ENCODE measurements around the gene SAMD4A. TPM values are rescaled to one million over a fixed set of nuclear protein-coding genes. Genes with fewer than 3 reads are reported as not detected.

SAMD4A gene
- total RNA-seq, 3 donors from 2014 or later = 28.5 to 44.6 (median 36.2) TPM

DNA sequence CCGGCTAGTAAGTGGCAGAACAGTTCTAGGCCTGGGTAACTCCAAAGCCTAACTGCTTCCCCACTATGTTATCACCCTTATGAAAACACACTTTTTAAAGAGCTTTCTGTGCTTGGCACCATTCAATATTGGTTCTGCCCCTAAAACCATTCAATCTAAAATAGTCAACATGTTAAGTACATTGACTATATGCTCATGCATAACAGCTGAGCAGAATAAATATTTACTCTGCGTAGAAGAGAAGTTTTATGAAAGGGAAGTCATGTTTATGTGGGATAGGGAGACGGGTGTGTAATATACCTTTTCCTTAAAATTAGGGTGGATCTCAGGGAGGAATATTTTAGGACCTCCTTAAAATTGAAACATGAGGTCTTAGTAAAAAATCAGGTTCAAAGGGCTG lies 80.5 kb downstream of the SAMD4A start:
- DNase-seq (ENCODE audit: low spot score in 2 of 2) = no peak
- Histone ChIP-seq H3K27me3 (no peaks in the 10 kb centered on the region), H3K4me1 (no peaks in the 10 kb centered on the region), H3K4me3 (no peak overlapping the region), H3K36me3 (no peaks in the 10 kb centered on the region), H3K27ac (no peak overlapping the region), H3K9me3 (no peaks in the 10 kb centered on the region)
- TF ChIP-seq POLR2AphosphoS5 (IDR thresholded peaks at IDR 0.05) (no peak), POLR2A (IDR thresholded peaks at IDR 0.05) (no peak), CTCF (IDR thresholded peaks at IDR 0.05) (no peak)
- intact Hi-C loops (cut with DNase I; ENCODE audit: low total_unique reads) = no loop called here

DNA sequence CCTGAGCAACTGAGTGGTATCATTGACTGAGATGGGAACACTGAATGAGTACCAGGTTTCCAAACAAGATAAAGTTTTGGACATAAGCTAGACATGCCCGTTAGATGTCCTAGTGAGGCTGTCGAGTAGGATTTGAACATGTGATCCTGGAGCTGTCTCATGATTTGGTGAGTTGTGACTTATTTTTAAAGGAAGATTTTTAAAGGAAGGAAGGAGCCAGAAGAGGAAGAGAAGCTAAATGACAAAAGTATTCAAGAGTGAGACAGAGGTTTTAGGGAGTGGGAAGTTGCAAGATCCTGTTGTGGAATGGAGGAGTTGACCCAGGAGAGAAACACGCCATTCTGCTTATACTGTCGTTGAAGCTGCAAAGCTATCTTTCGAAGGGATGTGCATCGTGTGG lies 82.1 kb downstream of the SAMD4A start:
- Histone ChIP-seq H3K27ac (peak overlapping the region in 1 of 2 donors; percentile 25), H3K9me3 (no peaks in the 10 kb centered on the region), H3K4me1 (peaks cover 0 to 7% of the 10 kb centered on the region in 2 donors)

DNA sequence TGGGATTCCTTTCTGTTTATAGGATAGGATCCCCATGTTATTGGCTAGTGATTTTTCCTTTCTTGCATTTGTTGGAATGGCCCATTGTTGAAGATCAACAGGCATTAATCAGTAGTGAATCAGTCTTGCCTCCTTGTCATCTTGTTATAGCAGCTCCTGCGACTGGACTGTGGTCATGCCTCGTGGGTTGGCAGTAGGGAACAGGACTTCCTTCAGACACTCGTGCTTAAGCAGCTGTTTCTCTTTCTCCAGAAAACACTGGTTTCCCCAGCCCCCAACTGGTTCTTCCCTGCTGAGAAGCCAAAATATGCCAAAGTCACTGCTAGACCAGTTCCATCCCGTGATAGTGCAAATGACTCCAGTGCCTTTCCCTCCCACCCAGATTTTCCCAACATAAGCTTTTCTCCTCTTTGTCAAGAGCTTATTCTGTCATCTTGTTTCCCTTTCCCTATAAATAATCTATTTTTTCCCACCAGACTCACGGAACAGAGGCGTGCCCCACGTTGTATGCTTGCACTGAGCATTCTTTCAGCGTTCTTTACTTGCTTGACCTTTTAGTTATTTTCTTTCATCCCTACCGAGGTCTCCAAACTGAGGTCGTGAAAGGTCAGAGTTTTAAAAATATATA lies 83.5 kb downstream of the SAMD4A start:
- Histone ChIP-seq H3K9me3 (no peaks in the 10 kb centered on the region), H3K4me1 (peaks cover 0 to 7% of the 10 kb centered on the region in 2 donors), H3K27ac (peak overlapping the region; percentile 86 to 87), H3K27me3 (no peaks in the 10 kb centered on the region), H3K36me3 (no peaks in the 10 kb centered on the region), H3K4me3 (peak overlapping the region in 1 of 3 donors; percentile 4)
- intact Hi-C loops (cut with DNase I; ENCODE audit: low total_unique reads) = no loop called here
- peak in 1 of 2 donors; percentile 48 for DNase-seq (ENCODE audit: low spot score in 2 of 2)
- TF ChIP-seq POLR2AphosphoS5 (IDR thresholded peaks at IDR 0.05) (peak; percentile 22 to 68 (median 57)), POLR2A (IDR thresholded peaks at IDR 0.05) (no peak), CTCF (IDR thresholded peaks at IDR 0.05) (no peak)

More for the DNA sequence above, 82.1 kb downstream of the SAMD4A start:
- intact Hi-C loops (cut with DNase I; ENCODE audit: low total_unique reads) = no loop called here
- no peaks in the 10 kb centered on the region for H3K27me3 ChIP-seq
- DNase-seq (ENCODE audit: low spot score in 2 of 2) = no peak
- no peak overlapping the region for H3K4me3 ChIP-seq
- no peaks in the 10 kb centered on the region for H3K36me3 ChIP-seq
- TF ChIP-seq POLR2A (IDR thresholded peaks at IDR 0.05) (no peak), CTCF (IDR thresholded peaks at IDR 0.05) (no peak), POLR2AphosphoS5 (IDR thresholded peaks at IDR 0.05) (no peak)

- DNase-seq (ENCODE audit: low spot score in 2 of 2) = no peak
- Histone ChIP-seq H3K4me3 (peak overlapping the region in 1 of 3 donors; percentile 4), H3K4me1 (peaks cover 0 to 7% of the 10 kb centered on the region in 2 donors), H3K9me3 (no peaks in the 10 kb centered on the region), H3K27me3 (no peaks in the 10 kb centered on the region), H3K36me3 (no peaks in the 10 kb centered on the region), H3K27ac (peak overlapping the region; percentile 86 to 87)
- intact Hi-C loops (cut with DNase I; ENCODE audit: low total_unique reads) = no loop called here
- TF ChIP-seq POLR2A (IDR thresholded peaks at IDR 0.05) (no peak), CTCF (IDR thresholded peaks at IDR 0.05) (no peak), POLR2AphosphoS5 (IDR thresholded peaks at IDR 0.05) (no peak)
Measured at GRCh38 chr14:54650959-54651351, 84.0 kb downstream of the SAMD4A start.

DNA sequence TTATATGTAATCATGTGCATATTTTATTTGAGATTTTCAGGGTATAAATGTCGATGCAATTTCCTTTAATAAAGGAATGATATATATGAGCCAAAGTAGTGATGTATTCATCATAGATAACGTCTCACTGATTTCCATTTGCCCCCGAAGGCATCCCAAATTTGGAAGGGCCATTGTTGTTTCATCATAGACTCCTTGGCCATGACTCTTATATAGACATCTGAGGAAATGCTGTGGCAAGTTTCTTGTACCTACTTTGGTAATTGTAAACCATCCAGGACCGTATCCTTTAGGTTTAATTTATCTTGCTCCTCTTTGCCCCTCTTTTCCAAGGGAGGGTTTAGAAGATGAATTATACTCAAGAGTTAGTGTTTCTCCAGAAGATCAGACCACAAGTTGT lies 84.7 kb downstream of the SAMD4A start:
- peak overlapping the region in 1 of 3 donors; percentile 21 for H3K4me3 ChIP-seq
- no peaks in the 10 kb centered on the region for H3K27me3 ChIP-seq
- DNase-seq (ENCODE audit: low spot score in 2 of 2) = no peak
- peak overlapping the region; percentile 86 to 87 for H3K27ac ChIP-seq
- no peak for TF ChIP-seq POLR2A (IDR thresholded peaks at IDR 0.05)
- TF ChIP-seq POLR2AphosphoS5 (IDR thresholded peaks at IDR 0.05) = no peak
- TF ChIP-seq CTCF (IDR thresholded peaks at IDR 0.05) = no peak
- no peaks in the 10 kb centered on the region for H3K36me3 ChIP-seq
- peaks cover 0 to 7% of the 10 kb centered on the region in 2 donors for H3K4me1 ChIP-seq
- H3K9me3 ChIP-seq = no peaks in the 10 kb centered on the region
- intact Hi-C loops (cut with DNase I; ENCODE audit: low total_unique reads) = no loop called here
